RWPE2 (cell line): ENCODE data around the gene TM4SF20.

Source experiments
- ATAC-seq: fragments of 200-7000 bp; cut with Tn5 transposase; 3 replicates; pipeline ENCODE4 v1.9.1; 2021; ENCODE audit warnings: low read depth
- DNase-seq: peaks from one replicate; pipeline ENCODE4 v3.0.0-alpha.2; 2020; ENCODE audit warnings: low spot score
- H3K27ac ChIP-seq: fragments of 450-650 bp; 2 replicates; pipeline ENCODE4 v1.5.1; 2017; ENCODE audit warnings: mild to moderate bottlenecking; ENCODE audit not compliant: poor library complexity, severe bottlenecking
- H3K27me3 ChIP-seq: fragments of 250-450 bp; sonication (Bioruptor Pico); 2 replicates; pipeline ENCODE4 v1.5.1; 2021; ENCODE audit warnings: mild to moderate bottlenecking, moderate library complexity; ENCODE audit not compliant: insufficient read depth, poor library complexity, severe bottlenecking
- H3K36me3 ChIP-seq: fragments of 250-450 bp; sonication (Bioruptor Pico); 2 replicates; pipeline ENCODE4 v1.5.1; 2020; ENCODE audit warnings: low read depth, mild to moderate bottlenecking, moderate library complexity
- H3K4me1 ChIP-seq: fragments of 250-450 bp; sonication (Bioruptor Pico); 2 replicates; pipeline ENCODE4 v1.5.1; 2021; ENCODE audit warnings: mild to moderate bottlenecking, moderate library complexity; ENCODE audit not compliant: insufficient read depth, poor library complexity, severe bottlenecking
- H3K4me3 ChIP-seq: fragments of 250-450 bp; sonication (Bioruptor Pico); 2 replicates; pipeline ENCODE4 v1.5.1; 2021; ENCODE audit warnings: mild to moderate bottlenecking, moderate library complexity; ENCODE audit not compliant: severe bottlenecking
- H3K9me3 ChIP-seq: fragments of 250-450 bp; sonication (Bioruptor Pico); 2 replicates; pipeline ENCODE4 v1.5.1; 2021; ENCODE audit warnings: mild to moderate bottlenecking, moderate library complexity; ENCODE audit not compliant: severe bottlenecking
- TF ChIP-seq, protein P1 (sequence below): fragments of 450-650 bp; IDR thresholded peaks from one replicate; pipeline ENCODE4 v1.5.1; 2017; ENCODE audit warnings: mild to moderate bottlenecking, moderate library complexity; ENCODE audit not compliant: poor library complexity, severe bottlenecking

Gene TM4SF20

DNA sequence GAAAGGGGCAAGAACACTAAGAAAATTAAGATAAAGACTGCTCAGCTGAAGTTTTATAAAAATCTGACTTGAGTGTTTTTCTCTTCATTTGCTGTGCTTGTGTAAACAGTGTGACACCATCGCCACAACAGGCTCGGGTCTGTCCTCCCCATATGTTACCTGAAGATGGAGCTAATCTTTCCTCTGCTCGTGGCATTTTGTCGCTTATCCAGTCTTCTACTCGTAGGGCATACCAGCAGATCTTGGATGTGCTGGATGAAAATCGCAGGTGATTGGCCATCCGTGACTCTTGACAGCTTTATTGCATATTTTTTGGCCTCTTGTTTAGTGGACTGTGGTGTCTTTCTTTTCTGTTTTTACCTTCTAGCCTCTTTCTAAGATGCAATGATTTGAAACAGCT, 32.0 kb downstream of the TM4SF20 start:
- H3K4me1 ChIP-seq, result peaks cover 6% of the 10 kb centered on the region
- no peaks in the 10 kb centered on the region for H3K9me3 ChIP-seq
- no peak for ATAC-seq
- no peak for DNase-seq
- H3K36me3 ChIP-seq, result peaks cover 64% of the 10 kb centered on the region
- no peak overlapping the region for H3K4me3 ChIP-seq
- no peaks in the 10 kb centered on the region for H3K27me3 ChIP-seq
- TF ChIP-seq, protein P1, sequence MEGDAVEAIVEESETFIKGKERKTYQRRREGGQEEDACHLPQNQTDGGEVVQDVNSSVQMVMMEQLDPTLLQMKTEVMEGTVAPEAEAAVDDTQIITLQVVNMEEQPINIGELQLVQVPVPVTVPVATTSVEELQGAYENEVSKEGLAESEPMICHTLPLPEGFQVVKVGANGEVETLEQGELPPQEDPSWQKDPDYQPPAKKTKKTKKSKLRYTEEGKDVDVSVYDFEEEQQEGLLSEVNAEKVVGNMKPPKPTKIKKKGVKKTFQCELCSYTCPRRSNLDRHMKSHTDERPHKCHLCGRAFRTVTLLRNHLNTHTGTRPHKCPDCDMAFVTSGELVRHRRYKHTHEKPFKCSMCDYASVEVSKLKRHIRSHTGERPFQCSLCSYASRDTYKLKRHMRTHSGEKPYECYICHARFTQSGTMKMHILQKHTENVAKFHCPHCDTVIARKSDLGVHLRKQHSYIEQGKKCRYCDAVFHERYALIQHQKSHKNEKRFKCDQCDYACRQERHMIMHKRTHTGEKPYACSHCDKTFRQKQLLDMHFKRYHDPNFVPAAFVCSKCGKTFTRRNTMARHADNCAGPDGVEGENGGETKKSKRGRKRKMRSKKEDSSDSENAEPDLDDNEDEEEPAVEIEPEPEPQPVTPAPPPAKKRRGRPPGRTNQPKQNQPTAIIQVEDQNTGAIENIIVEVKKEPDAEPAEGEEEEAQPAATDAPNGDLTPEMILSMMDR, result no peak
- no peak overlapping the region for H3K27ac ChIP-seq

DNA sequence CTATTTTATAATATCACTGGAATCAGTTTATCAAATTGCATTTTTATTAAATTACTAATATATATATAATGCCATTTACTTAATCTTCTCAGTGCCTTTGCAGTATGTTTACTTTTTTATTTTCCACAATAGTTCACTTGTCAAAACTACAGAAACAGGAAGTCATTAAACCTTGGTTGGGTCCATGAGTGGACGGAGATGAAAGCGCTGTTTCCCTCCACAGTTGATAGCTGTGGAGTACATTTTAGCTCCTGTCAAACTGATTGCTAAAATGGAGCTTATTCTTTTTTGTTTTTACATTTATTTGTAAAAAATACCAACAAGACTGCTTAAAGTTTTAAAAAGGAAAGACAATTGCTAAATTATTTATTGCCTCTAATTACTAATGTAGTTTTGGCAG, 34.9 kb downstream of the TM4SF20 start:
- Histone ChIP-seq H3K4me1 (no peaks in the 10 kb centered on the region), H3K36me3 (peaks cover 76% of the 10 kb centered on the region), H3K9me3 (no peaks in the 10 kb centered on the region), H3K4me3 (no peak overlapping the region), H3K27ac (no peak overlapping the region), H3K27me3 (no peaks in the 10 kb centered on the region)
- ATAC-seq, result no peak
- TF ChIP-seq, protein P1, result no peak
- DNase-seq, result no peak

DNA sequence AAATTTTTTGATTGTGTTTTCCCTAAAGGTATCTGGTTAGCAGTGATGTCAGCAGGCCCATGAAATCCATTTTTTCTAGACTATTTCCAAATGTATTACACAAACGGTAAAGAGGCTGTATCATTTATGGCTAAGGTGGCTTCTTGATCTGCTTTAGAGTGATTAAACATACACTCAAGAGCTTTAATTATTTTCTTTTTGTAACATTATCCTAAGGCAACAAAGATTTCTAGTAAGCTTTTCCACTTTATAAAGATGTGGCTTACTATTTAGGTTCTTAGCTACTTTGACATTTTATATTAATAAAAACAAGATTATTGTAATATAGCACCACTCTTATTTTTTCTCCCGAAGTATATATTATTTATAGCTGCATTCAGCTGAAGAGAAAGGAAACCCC, 37.6 kb downstream of the TM4SF20 start:
- DNase-seq (no peak), ATAC-seq (no peak)
- Histone ChIP-seq H3K27me3 (no peaks in the 10 kb centered on the region), H3K9me3 (no peaks in the 10 kb centered on the region), H3K4me3 (no peak overlapping the region), H3K4me1 (no peaks in the 10 kb centered on the region), H3K27ac (no peak overlapping the region), H3K36me3 (peaks cover 59% of the 10 kb centered on the region)
- TF ChIP-seq, protein P1, result no peak

DNA sequence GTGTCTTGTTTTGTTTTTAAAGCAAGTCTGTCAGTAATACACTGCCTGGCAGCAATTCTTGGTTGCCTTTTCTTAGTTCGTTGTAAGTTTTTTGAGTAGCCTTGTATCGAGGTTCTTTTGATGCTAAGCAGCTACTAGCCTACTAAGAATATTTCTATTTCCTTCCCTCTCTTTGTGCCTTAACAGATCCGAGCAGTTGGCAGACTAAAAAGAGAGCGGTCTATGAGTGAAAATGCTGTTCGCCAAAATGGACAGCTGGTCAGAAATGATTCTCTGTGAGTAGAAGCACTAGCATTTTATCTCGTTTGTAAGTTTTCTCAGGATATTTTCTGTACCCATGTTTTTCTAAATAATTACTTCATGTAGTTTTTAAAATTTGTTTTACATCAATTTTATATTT, 39.0 kb downstream of the TM4SF20 start:
- Histone ChIP-seq H3K4me1 (no peaks in the 10 kb centered on the region), H3K27me3 (no peaks in the 10 kb centered on the region), H3K9me3 (no peaks in the 10 kb centered on the region), H3K36me3 (peaks cover 57% of the 10 kb centered on the region), H3K27ac (no peak overlapping the region), H3K4me3 (no peak overlapping the region)
- TF ChIP-seq, protein P1, result no peak
- DNase-seq (no peak), ATAC-seq (no peak)

DNA sequence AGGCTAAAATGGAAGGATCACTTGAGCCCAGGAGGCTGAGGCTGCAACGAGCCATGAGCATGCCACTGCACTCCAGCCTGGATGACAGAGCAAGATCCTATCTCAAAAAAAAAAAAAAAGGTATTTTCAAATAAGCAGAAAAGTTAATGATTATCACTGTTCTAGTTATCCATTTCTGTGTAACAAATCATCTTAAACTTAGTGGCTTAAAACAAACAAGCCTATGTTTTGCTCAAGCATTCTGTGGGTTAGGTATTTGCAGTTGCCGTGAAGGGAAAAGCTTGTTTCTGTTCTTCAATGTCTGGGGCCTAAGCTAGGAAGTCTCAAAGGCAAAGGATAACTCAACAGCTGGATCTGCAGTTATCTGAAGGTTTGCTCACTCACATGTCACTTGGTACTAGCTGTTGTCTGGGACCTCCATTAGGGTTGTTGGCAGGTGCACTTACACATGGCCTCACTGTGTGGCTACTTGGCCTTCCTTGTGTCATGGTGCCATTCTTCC, 40.0 kb downstream of the TM4SF20 start:
- H3K27ac ChIP-seq, result no peak overlapping the region
- ATAC-seq (no peak), DNase-seq (no peak)
- H3K27me3 ChIP-seq, result no peaks in the 10 kb centered on the region
- no peaks in the 10 kb centered on the region for H3K9me3 ChIP-seq
- no peaks in the 10 kb centered on the region for H3K4me1 ChIP-seq
- TF ChIP-seq, protein P1, result no peak
- H3K36me3 ChIP-seq, result peaks cover 58% of the 10 kb centered on the region
- no peak overlapping the region for H3K4me3 ChIP-seq
